K562 (cell line): Measurements from ENCODE around the gene DLGAP5. TPM values are rescaled to one million over a fixed set of nuclear protein-coding genes. Genes with fewer than 3 reads are reported as not detected.
A peak's percentile ranks its signal among the peaks of the same experiment; 100 is the strongest.

ENCODE experiments used
- AFF4 ChIP-seq: sonication (generic); formaldehyde crosslinking; IDR thresholded peaks from 2 replicates; pipeline ENCODE4 v1.8.0; 2023; ENCODE audit warnings: mild to moderate bottlenecking, missing genetic modification reagents
- NR0B1 ChIP-seq: fragments of 450-650 bp; IDR thresholded peaks from one replicate; pipeline ENCODE4 v1.6.1; 2018; ENCODE audit warnings: mild to moderate bottlenecking, moderate library complexity; ENCODE audit not compliant: partially characterized antibody
- PBX2 ChIP-seq, 2 experiments: IDR thresholded peaks in 1 of 2; conservative IDR thresholded peaks in 1 of 2; 2 replicates each; pipeline ENCODE4 v1.6.1; 2016; ENCODE audit warnings: low read depth in 2 of 2, mild to moderate bottlenecking in 1 of 2, missing compliant biosample characterization in 1 of 2, missing genetic modification characterization in 1 of 2, moderate library complexity in 1 of 2
- RFX1 ChIP-seq: fragments of 450-650 bp; IDR thresholded peaks from 2 replicates; pipeline ENCODE4 v1.6.1; 2016; ENCODE audit warnings: mild to moderate bottlenecking, moderate library complexity
- RREB1 ChIP-seq: fragments of 250-450 bp; sonication (Bioruptor Pico); IDR thresholded peaks from 2 replicates; pipeline ENCODE4 v1.4.0; 2020
- SMARCC2 ChIP-seq: fragments of 450-650 bp; IDR thresholded peaks from 2 replicates; pipeline ENCODE4 v1.6.1; 2017; ENCODE audit warnings: antibody characterized with exemption, moderate library complexity, mild to moderate bottlenecking, low read depth
- TRIM24 ChIP-seq, 2 experiments: fragments of 450-650 bp; IDR thresholded peaks; 2 replicates each; pipeline ENCODE4 v1.6.1; 2016
- ZFP36 ChIP-seq: fragments of 150-350 bp; IDR thresholded peaks from 2 replicates; pipeline ENCODE4 v1.6.1; 2018; ENCODE audit warnings: low read length, low read depth; ENCODE audit not compliant: partially characterized antibody
- ZNF175 ChIP-seq: fragments of 200-800 bp; sonication (Bioruptor generic); IDR thresholded peaks from 2 replicates; pipeline ENCODE4 v1.6.1; 2016; ENCODE audit warnings: low read depth, mild to moderate bottlenecking, missing genetic modification characterization, missing compliant biosample characterization
- ZSCAN29 ChIP-seq: fragments of 450-650 bp; IDR thresholded peaks from 2 replicates; pipeline ENCODE4 v1.6.1; 2017
- polyA plus RNA-seq, 8 experiments: library from polyadenylated mRNA; depleted of rRNA in 4 of 8; stranded (reverse) in 5 of 8; unstranded in 3 of 8; fragments of >200 nt; fragmentation: Nextera tagmentation in 2 of 8; fragmentation: Illumina TruSeq in 1 of 8; extraction: Ambion mirVana in 2 of 8; extraction: Trizol in 1 of 8; gene quantifications; 2 replicates each; pipeline versions ENCODE4 v1.2.1 to v1.2.3, GENCODE V29; 2011 to 2014; ENCODE audit warnings: inconsistent platforms in 1 of 8, missing spikeins in 1 of 8
- total RNA-seq, 7 experiments: library from RNA; depleted of rRNA in 6 of 7; stranded (reverse); fragments of >200 nt in 6 of 7; fragmentation: Illumina TruSeq in 2 of 7; extraction: Trizol in 2 of 7; gene quantifications; 2 replicates each; pipeline versions ENCODE4 v1.2.1 to v1.2.3, GENCODE V29; 2011 to 2021; ENCODE audit warnings: low replicate concordance in 1 of 7

The DLGAP5 gene
- total and polyA plus RNA-seq, 9 of the 15 experiments (the other 6 are each of a cell fraction or from before 2014, with no cell fraction given) = 39.1 to 80.0 (median 59.9) TPM

- TF ChIP-seq ZNF175 (CRISPR knock-in tag) (no peak), ZSCAN29 (no peak), NR0B1 (no peak), SMARCC2 (no peak), TRIM24 (IDR thresholded peaks at IDR 0.05) (no peak), ZFP36 (no peak), AFF4 (no peak), PBX2 (CRISPR knock-in tag; IDR thresholded peaks at IDR 0.05; ENCODE audit: low read depth) (no peak), PBX2 (tag; conservative IDR thresholded peaks at IDR 0.05; ENCODE audit: low read depth) (no peak), RREB1 (no peak), RFX1 (peak; percentile 81)
These were observed 531 bp downstream of the DLGAP5 start (continued) for GRCh38 chr14:55190906-55191202.
